Jurkat, Clone E6-1 (cell line): ENCODE data around the gene ST8SIA4.

Source experiments
- DNase-seq: peaks from one replicate; pipeline ENCODE4 v3.0.0-alpha.2; 2011; ENCODE audit warnings: low read depth, low spot score
- H3K4me3 ChIP-seq: 2 replicates; pipeline ENCODE4 v1.5.1; 2011; ENCODE audit warnings: mild to moderate bottlenecking, low read length, control low read depth, moderate library complexity

Gene ST8SIA4

DNA sequence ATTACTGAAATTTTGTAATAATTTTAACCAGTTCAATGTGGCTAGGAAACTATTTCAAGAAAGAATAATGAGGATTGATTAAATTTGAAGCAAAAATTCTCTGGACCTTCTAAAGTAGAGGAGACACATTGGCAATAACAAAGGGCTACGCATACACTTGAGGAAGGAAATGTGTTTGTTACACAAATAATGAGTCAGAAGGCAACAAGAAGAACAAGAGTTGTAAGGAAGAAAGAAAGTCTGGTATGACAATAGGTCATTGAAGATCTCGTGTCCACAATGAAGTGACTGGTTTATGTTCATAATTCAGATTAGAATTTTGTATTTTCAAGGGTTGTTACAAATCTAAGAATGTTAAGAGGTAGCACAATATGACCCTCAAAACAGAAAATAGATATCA lies 25.8 kb downstream of the ST8SIA4 start:
- H3K4me3 ChIP-seq = no peak overlapping the region
- DNase-seq = no peak

DNA sequence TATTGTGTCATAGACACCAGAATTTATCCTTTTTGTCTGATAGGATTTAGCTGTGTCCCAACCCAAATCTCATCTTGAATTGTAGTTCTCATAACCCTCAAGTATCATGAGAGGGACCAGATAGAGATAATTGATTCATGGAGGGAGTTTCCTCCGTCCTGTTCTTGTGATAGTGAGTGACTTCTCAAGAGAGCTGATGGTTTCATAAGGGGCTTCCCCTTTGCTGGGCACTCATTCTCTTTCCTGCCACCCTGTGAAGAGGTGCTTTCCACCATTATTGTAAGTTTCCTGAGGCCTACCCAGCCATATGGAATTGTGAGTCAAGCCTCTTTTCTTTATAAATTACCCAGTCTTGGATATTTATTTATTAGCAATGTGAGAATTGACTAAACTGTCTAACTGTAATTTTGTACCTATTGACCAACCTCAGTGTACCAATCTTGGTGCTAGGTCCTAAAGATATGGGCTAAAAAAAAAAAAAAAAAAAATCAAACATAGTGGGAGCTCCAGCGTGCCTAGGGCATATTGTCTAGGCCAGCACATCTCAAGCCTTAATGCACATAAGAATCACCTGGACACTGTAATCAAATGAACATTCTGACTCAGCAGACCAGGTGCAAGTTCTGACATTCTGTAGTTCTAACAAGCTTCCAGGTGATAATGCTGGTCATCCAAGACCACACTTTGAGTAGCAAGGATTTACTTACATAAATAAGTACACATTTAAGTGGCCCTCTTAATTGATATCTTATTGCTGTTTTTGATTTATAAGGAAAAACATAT lies 30.5 kb downstream of the ST8SIA4 start:
- H3K4me3 ChIP-seq = no peak overlapping the region
- no peak for DNase-seq

DNA sequence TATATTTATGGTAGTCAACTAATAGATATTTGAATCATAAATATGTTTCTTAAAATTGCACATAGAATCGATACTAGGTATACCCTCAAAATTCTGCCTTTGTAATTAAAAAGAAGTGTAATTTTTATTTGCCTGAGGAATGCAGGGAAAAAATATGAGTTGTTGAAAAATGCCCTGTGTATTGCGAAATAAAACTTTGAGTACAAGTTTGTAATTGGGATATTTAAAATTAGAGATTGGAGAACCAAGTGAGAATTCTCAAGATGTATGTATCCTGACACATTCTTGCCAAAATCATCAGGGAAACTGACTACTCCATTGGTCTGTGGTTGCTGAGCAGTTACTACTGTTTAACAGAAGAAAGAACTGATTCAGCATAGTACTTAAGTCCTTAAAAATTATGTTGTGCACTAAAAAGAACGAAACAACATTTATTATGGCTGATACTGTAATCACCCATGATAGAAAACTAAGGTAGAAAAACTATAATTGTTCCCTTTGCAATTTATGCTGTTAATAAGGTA lies 36.0 kb downstream of the ST8SIA4 start:
- H3K4me3 ChIP-seq = no peak overlapping the region
- no peak for DNase-seq

GRCh38 chr5:100864931-100865330 lies 38.2 kb downstream of the ST8SIA4 start:
- no peak for DNase-seq

DNA sequence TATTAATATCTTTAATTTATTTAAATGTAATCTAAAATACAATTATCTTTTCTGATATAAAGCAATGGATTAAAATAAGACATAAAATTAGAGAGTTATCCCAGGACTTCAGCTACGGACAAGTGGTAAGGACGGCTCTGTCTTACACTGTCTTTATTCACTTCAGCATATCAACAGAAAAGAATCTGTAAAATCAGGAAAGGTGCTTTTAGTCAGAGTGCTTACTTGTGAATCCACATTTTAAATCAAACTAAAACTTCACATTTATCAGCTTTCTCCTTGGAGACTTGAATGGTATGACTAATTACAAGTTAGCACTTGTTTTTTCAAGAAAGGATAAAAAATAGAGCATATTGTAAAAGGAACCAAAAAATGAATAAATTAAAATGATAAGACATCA lies 39.3 kb downstream of the ST8SIA4 start:
- H3K4me3 ChIP-seq = no peak overlapping the region
- no peak for DNase-seq

More at GRCh38 chr5:100864931-100865330, 38.2 kb downstream of the ST8SIA4 start:
- H3K4me3 ChIP-seq = no peak overlapping the region

DNA sequence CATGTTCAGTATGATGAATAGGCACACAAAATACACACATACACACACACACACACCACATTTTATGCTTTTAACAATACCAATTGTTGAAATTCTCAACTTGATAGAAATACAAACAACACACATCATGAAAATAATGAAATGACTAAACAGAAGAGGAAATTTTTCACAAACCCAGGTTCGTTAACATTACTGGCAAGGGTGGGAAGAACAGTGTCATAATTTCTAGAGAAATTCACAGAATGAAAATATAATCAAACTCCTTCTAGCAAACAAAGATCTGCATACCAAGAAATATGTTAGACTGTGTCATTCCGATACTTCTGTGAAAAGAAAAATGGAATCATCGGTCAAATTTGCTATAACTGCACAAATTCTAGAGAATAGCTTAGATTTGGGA lies 41.9 kb downstream of the ST8SIA4 start:
- no peak for DNase-seq
- H3K4me3 ChIP-seq = no peak overlapping the region

- H3K4me3 ChIP-seq = no peak overlapping the region
- DNase-seq = no peak
These were observed 42.7 kb downstream of the ST8SIA4 start for GRCh38 chr5:100860407-100860806.

GRCh38 chr5:100858987-100859545 lies 44.0 kb downstream of the ST8SIA4 start:
- DNase-seq = no peak
- H3K4me3 ChIP-seq = no peak overlapping the region

GRCh38 chr5:100856462-100856861 lies 46.6 kb downstream of the ST8SIA4 start:
- DNase-seq = no peak
- H3K4me3 ChIP-seq = no peak overlapping the region

DNA sequence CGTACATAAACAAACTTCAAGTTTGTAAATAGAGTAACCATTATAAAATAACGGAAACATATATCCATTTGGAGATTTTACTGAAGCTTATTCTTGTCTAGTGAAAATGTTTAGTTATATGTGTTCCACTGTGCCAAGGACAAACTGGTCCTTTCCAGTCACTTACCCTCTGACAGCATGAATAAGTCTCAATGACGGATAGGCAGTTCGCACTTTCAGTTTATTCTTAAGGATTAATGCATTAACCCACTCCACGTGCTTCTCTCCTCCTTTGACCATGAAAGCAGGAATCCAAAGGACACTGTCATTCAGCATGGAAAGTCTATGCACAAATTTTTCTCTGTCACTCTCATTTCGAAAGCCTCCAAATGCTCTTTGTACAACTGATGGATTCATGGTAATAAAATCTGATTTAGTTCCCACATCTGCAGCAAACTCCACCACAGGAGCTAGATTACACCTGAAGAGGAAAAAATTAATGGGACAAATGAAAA lies 47.1 kb downstream of the ST8SIA4 start:
- no peak for DNase-seq
- H3K4me3 ChIP-seq = no peak overlapping the region

DNA sequence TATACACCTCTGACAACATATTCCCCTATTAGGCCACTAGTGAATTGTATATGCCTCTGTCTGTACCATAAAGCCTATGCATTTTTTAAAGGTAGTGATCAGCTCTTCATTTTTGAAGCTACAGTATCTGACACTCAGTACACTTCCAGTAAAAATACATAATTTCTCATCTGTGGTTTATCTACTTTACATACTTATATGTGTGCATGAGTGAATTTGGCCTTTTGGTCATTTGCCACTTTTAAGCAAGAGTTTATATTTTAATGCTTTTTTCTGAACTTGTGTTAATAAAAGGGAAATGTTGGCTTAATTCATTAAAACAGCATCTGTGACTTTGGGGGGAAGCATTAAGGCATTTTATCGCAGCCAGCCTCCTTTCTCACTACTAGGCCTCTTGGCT lies 47.8 kb downstream of the ST8SIA4 start:
- DNase-seq = no peak
- H3K4me3 ChIP-seq = no peak overlapping the region

DNA sequence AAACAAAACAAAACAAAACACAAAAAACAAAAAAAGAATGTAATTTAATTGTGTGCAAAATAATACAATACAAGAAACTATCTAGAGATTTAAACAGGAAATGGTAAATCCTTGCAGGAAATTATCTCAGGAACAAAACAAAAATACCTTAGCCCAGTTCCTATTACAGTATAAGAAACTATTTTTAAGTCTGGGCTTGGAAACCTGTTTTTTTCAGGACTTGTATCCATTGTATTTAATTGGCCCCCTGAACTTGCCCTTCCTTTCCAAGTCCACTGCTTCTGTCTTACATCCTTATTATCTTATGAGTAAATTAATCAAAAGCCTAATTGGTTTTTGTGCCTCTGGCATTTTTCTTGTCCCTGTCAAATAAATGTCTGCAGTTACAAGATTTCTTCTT lies 48.5 kb downstream of the ST8SIA4 start:
- DNase-seq = no peak
- no peak overlapping the region for H3K4me3 ChIP-seq

- H3K4me3 ChIP-seq = no peak overlapping the region
- DNase-seq = no peak
These were observed 49.5 kb downstream of the ST8SIA4 start for GRCh38 chr5:100853582-100853981.

GRCh38 chr5:100852988-100853449 lies 50.1 kb downstream of the ST8SIA4 start:
- no peak overlapping the region for H3K4me3 ChIP-seq
- no peak for DNase-seq

DNA sequence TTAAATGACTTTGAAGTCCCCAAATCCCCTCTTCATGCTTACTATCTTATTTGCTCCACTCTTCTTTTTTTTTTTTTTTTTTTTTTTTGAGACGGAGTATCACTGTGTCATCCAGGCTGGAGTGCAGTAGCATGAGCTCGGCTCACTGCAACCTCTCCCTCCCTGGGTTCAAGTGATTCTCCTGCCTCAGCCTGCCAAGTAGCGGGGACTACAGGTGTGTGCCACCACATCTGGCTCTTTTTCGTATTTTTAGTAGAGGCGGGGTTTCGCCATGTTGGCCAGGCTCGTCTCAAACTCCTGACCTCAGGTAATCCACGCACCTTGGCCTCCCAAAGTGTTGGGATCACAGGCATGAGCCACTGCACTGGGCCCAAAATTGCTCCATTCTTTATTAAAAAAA lies 51.0 kb downstream of the ST8SIA4 start:
- no peak overlapping the region for H3K4me3 ChIP-seq
- no peak for DNase-seq

DNA sequence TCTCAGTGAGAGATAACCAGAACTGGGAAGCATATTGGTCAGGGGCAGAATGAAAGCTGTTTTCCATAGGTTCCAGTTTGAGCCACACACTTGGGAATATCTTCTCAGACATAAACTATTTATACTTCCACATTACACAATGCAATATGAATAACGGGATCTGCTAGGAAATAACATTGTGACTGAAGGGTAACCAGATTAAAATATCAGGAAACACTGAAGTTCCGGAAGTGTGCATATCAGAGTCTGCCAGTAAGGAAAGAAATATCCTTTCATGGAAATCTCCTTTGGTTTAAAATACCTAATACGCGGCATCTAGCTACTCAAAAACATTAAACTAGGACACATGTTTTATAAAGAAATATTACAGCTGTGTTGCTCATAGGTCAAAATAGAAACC lies 56.3 kb downstream of the ST8SIA4 start:
- H3K4me3 ChIP-seq = no peak overlapping the region
- no peak for DNase-seq

GRCh38 chr5:100842080-100842479 lies 61.0 kb downstream of the ST8SIA4 start:
- DNase-seq = no peak

DNA sequence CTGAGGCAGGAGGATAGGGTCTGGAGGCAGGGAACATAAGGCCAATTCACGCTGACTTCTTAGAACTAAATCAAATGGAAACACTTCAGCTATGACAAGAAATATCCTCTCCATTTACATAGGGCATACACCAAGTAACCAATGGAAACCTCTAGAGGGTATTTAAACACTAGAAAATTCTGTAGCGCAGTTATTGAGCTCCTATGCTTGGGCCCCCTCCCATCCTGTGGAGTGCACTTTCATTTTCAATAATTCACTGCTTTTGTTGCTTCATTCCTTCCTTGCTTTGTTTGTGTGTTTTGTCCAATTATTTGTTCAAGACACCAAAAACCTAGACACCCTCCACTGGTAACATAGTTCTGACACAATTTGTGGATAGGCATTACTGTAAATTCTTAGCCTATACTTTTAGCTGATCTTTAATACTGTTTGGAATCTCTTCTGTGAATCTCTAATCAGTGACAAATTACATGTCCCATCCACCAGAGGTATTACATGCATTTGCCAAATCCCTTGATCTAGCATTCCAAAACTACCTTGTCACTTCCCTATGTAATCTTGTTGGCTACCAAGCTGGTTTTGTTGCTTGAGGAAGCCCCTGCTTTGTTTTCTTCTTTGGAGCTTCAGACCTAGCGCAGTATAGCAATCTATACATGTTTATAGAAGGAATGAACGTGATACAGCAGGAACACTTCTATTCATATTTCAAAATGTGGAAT lies 61.6 kb downstream of the ST8SIA4 start:
- H3K4me3 ChIP-seq = no peak overlapping the region
- DNase-seq = no peak

More at GRCh38 chr5:100842080-100842479, 61.0 kb downstream of the ST8SIA4 start:
- no peak overlapping the region for H3K4me3 ChIP-seq

DNA sequence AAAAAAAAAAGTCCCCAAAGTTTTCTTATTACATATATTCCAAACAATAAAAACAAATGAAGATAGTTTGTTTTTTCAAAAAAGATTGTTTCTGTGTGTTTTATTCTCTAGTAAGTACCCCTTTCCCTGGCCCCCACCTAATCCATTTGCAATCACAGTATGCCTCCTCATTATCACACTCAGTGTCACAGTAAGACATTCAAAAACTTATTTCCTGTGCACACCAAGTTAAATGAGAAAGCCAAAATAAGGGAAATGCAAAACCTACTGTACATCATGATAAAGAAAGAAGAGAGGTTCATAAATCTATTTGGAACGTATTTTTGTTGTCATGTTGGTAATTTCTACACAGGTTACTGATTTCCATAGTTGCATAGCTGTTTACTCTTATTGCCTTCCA lies 62.3 kb downstream of the ST8SIA4 start:
- no peak for DNase-seq
- no peak overlapping the region for H3K4me3 ChIP-seq

DNA sequence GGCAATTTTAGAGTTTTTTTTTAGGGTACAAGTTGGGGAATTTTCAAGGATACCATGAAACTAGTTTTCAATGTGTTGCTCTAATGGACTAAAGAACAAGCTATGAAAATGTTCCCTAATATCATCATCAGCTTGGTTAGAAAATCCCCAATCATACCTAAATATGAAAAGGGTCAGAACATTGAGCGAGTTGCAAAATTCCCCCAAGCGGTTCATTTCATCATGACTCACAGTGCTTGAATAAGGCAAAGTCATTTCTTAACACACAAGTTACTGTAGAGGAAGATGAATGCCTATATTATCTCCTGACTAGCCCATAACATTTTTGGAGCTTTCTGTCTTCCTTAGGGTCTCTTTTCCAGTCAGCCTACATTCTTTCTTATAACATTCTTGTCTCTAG lies 62.7 kb downstream of the ST8SIA4 start:
- no peak for DNase-seq
- no peak overlapping the region for H3K4me3 ChIP-seq
